Measurements from ENCODE around the gene ZNF536. TPM values are rescaled to one million over a fixed set of nuclear protein-coding genes. Genes with fewer than 3 reads are reported as not detected.
"Not testable (repeated sequence)": the region's sequence is repeated elsewhere in the genome, so short reads cannot be mapped to it uniquely, and the experiment has no call there.

Gene ZNF536
- total RNA-seq, 1 experiment from 2014 or later, result not detected

GRCh38 chr19:30481823-30482222, 109.6 kb downstream of the ZNF536 start:
- Mint-ChIP-seq H3K4me3 (ENCODE audit: unreplicated experiment) (no peak overlapping the region), H3K36me3 (ENCODE audit: insufficient read depth, unreplicated experiment) (peaks cover 5% of the 10 kb centered on the region), H3K27me3 (ENCODE audit: insufficient read depth, unreplicated experiment) (no peaks in the 10 kb centered on the region), H3K4me1 (ENCODE audit: low read depth, unreplicated experiment) (peaks cover 5% of the 10 kb centered on the region), H3K27ac (ENCODE audit: unreplicated experiment) (no peak overlapping the region), H3K9me3 (ENCODE audit: unreplicated experiment) (no peaks in the 10 kb centered on the region)
- BruUV-seq (replicated peaks), result no TSS peak
- H3K36me3 ChIP-seq (ENCODE audit: control insufficient read depth, insufficient read depth, low read length), result no peaks in the 10 kb centered on the region
- DNase-seq, result no peak
- H3K9me3 ChIP-seq, result no peaks in the 10 kb centered on the region
- ChIA-PET POLR2A (no interaction called here), CTCF (no interaction called here)
- H3K27me3 ChIP-seq (replicated peaks; ENCODE audit: control insufficient read depth, insufficient read depth, low read length), result no peaks in the 10 kb centered on the region
- H3K4me1 ChIP-seq, result peaks cover 6% of the 10 kb centered on the region
- no peak overlapping the region for H3K4me3 ChIP-seq (ENCODE audit: low read depth, low read length)
- intact Hi-C loops (cut with micrococcal nuclease; ENCODE audit: unreplicated experiment), result no loop called here
- TF ChIP-seq CTCF (IDR thresholded peaks at IDR 0.05; ENCODE audit: insufficient read depth in 1 of 2, low read depth in 1 of 2, low read length in 1 of 2, severe bottlenecking in 1 of 2, unreplicated experiment in 1 of 2), result no peak

GRCh38 chr19:30482956-30483355, 110.8 kb downstream of the ZNF536 start:
- no peak for TF ChIP-seq CTCF (IDR thresholded peaks at IDR 0.05; ENCODE audit: insufficient read depth in 1 of 2, low read depth in 1 of 2, low read length in 1 of 2, severe bottlenecking in 1 of 2, unreplicated experiment in 1 of 2)
- peaks cover 6% of the 10 kb centered on the region for H3K4me1 ChIP-seq
- DNase-seq, result no peak
- CTCF ChIA-PET, result no interaction called here
- no peak overlapping the region for H3K4me3 Mint-ChIP-seq (ENCODE audit: unreplicated experiment)
- no peaks in the 10 kb centered on the region for H3K27me3 ChIP-seq (replicated peaks; ENCODE audit: control insufficient read depth, insufficient read depth, low read length)
- H3K9me3 ChIP-seq, result no peaks in the 10 kb centered on the region
- POLR2A ChIA-PET, result no interaction called here
- no TSS peak for BruUV-seq (replicated peaks)
- no peak overlapping the region for H3K27ac Mint-ChIP-seq (ENCODE audit: unreplicated experiment)
- H3K36me3 ChIP-seq (ENCODE audit: control insufficient read depth, insufficient read depth, low read length), result no peaks in the 10 kb centered on the region
- peaks cover 5% of the 10 kb centered on the region for H3K4me1 Mint-ChIP-seq (ENCODE audit: low read depth, unreplicated experiment)
- H3K9me3 Mint-ChIP-seq (ENCODE audit: unreplicated experiment), result no peaks in the 10 kb centered on the region
- intact Hi-C loops (cut with micrococcal nuclease; ENCODE audit: unreplicated experiment), result no loop called here
- no peak overlapping the region for H3K4me3 ChIP-seq (ENCODE audit: low read depth, low read length)
- H3K27me3 Mint-ChIP-seq (ENCODE audit: insufficient read depth, unreplicated experiment), result peaks cover 4% of the 10 kb centered on the region
- H3K36me3 Mint-ChIP-seq (ENCODE audit: insufficient read depth, unreplicated experiment), result peaks cover 5% of the 10 kb centered on the region

GRCh38 chr19:30486250-30486649, 114.1 kb downstream of the ZNF536 start:
- H3K9me3 Mint-ChIP-seq (ENCODE audit: unreplicated experiment); H3K4me3 ChIP-seq (ENCODE audit: low read depth, low read length); H3K27me3 ChIP-seq (replicated peaks; ENCODE audit: control insufficient read depth, insufficient read depth, low read length); H3K27ac Mint-ChIP-seq (ENCODE audit: unreplicated experiment); H3K4me3 Mint-ChIP-seq (ENCODE audit: unreplicated experiment); BruUV-seq (replicated peaks); POLR2A ChIA-PET; H3K4me1 Mint-ChIP-seq (ENCODE audit: low read depth, unreplicated experiment); CTCF ChIA-PET; H3K36me3 Mint-ChIP-seq (ENCODE audit: insufficient read depth, unreplicated experiment); intact Hi-C loops (cut with micrococcal nuclease; ENCODE audit: unreplicated experiment); H3K36me3 ChIP-seq (ENCODE audit: control insufficient read depth, insufficient read depth, low read length); H3K9me3 ChIP-seq; H3K4me1 ChIP-seq; DNase-seq: not testable (repeated sequence)
- H3K27me3 Mint-ChIP-seq (ENCODE audit: insufficient read depth, unreplicated experiment), result peaks cover 13% of the 10 kb centered on the region

GRCh38 chr19:30487178-30487577, 115.0 kb downstream of the ZNF536 start:
- no peak overlapping the region for H3K27ac Mint-ChIP-seq (ENCODE audit: unreplicated experiment)
- CTCF ChIA-PET, result no interaction called here
- peaks cover 5% of the 10 kb centered on the region for H3K36me3 Mint-ChIP-seq (ENCODE audit: insufficient read depth, unreplicated experiment)
- no peaks in the 10 kb centered on the region for H3K9me3 ChIP-seq
- H3K27me3 ChIP-seq (replicated peaks; ENCODE audit: control insufficient read depth, insufficient read depth, low read length), result no peaks in the 10 kb centered on the region
- TF ChIP-seq CTCF (IDR thresholded peaks at IDR 0.05; ENCODE audit: insufficient read depth in 1 of 2, low read depth in 1 of 2, low read length in 1 of 2, severe bottlenecking in 1 of 2, unreplicated experiment in 1 of 2), result no peak
- H3K4me1 ChIP-seq, result no peaks in the 10 kb centered on the region
- peaks cover 16% of the 10 kb centered on the region for H3K27me3 Mint-ChIP-seq (ENCODE audit: insufficient read depth, unreplicated experiment)
- H3K36me3 ChIP-seq (ENCODE audit: control insufficient read depth, insufficient read depth, low read length), result no peaks in the 10 kb centered on the region
- no TSS peak for BruUV-seq (replicated peaks)
- POLR2A ChIA-PET, result no interaction called here
- H3K9me3 Mint-ChIP-seq (ENCODE audit: unreplicated experiment), result no peaks in the 10 kb centered on the region
- no peak overlapping the region for H3K4me3 Mint-ChIP-seq (ENCODE audit: unreplicated experiment)
- intact Hi-C loops (cut with micrococcal nuclease; ENCODE audit: unreplicated experiment), result no loop called here
- no peaks in the 10 kb centered on the region for H3K4me1 Mint-ChIP-seq (ENCODE audit: low read depth, unreplicated experiment)
- no peak overlapping the region for H3K4me3 ChIP-seq (ENCODE audit: low read depth, low read length)
- no peak for DNase-seq
